HepG2 (cell line): Measurements from ENCODE around the gene HECTD4.

ENCODE experiments used
- ZNF430 ChIP-seq: sonication (generic); formaldehyde crosslinking; IDR thresholded peaks from 2 replicates; pipeline ENCODE4 v1.9.0; 2021; ENCODE audit warnings: mild to moderate bottlenecking, missing genetic modification reagents
- ZNF569 ChIP-seq: sonication (generic); formaldehyde crosslinking; IDR thresholded peaks from 2 replicates; pipeline ENCODE4 v1.5.0; 2020; ENCODE audit warnings: mild to moderate bottlenecking, missing genetic modification reagents, moderate library complexity, borderline replicate concordance

- TF ChIP-seq ZNF430 (CRISPR knock-in tag) (no peak), ZNF569 (no peak)
Measured at GRCh38 chr12:112169966-112170365, 212.3 kb downstream of the HECTD4 start.
